NCI-H1417 (cell line): Measurements from ENCODE around the gene HYAL2.

Experiments used
- DNase-seq, 3 experiments: peaks; one replicate each; lab custom pipeline; 2025; lab: John Stamatoyannopoulos, UW

Gene HYAL2

GRCh38 chr3:50350527-50351322 is 28.2 kb upstream of the HYAL2 start, which contains the start of the genes CYB561D2 and NPRL2:
Gene CYB561D2, plus strand, starts transcription at chr3:50350862. Its CDS starts 572 bp downstream, at chr3:50351434.
Gene NPRL2, minus strand, starts transcription at chr3:50350775. Its CDS starts 123 bp downstream, at chr3:50350652.
- DNase-seq = peak; percentile 90 to 94 (median 92)

GRCh38 chr3:50350213-50350526 is 27.6 kb upstream of the HYAL2 start:
- DNase-seq = no peak

GRCh38 chr3:50347187-50347813 is 24.8 kb upstream of the HYAL2 start:
- peak; percentile 48 to 85 (median 51) for DNase-seq

- peak; percentile 47 to 62 (median 55) for DNase-seq
Observed at GRCh38 chr3:50345586-50346234, 23.2 kb upstream of the HYAL2 start, which contains the start of gene ZMYND10. Gene ZMYND10, minus strand, starts transcription at chr3:50345732. Its CDS starts 153 bp downstream, at chr3:50345579.

- no peak for DNase-seq
Observed at GRCh38 chr3:50345008-50345407, 22.5 kb upstream of the HYAL2 start.

- no peak for DNase-seq
Observed at GRCh38 chr3:50342813-50343633, 20.5 kb upstream of the HYAL2 start.

GRCh38 chr3:50341996-50342650 is 19.6 kb upstream of the HYAL2 start:
- no peak for DNase-seq

GRCh38 chr3:50341537-50341936 is 19.0 kb upstream of the HYAL2 start:
- DNase-seq = no peak

GRCh38 chr3:50340448-50341329 is 18.1 kb upstream of the HYAL2 start, which contains the start of gene RASSF1:
Gene RASSF1, minus strand, starts transcription at chr3:50340836. Its CDS starts 31 bp downstream, at chr3:50340805.
- DNase-seq = no peak

GRCh38 chr3:50340147-50340447 is 17.6 kb upstream of the HYAL2 start:
- no peak for DNase-seq

GRCh38 chr3:50339485-50340146 is 17.1 kb upstream of the HYAL2 start:
- no peak for DNase-seq

GRCh38 chr3:50338965-50339364 is 16.4 kb upstream of the HYAL2 start:
- no peak for DNase-seq

GRCh38 chr3:50337175-50337861 is 14.8 kb upstream of the HYAL2 start:
- DNase-seq = peak; percentile 93 to 98 (median 95)

GRCh38 chr3:50336452-50337174 is 14.1 kb upstream of the HYAL2 start:
- peak in 1 of 3 experiments; percentile 49 for DNase-seq

- no peak for DNase-seq
Observed at GRCh38 chr3:50334339-50335075, 12.0 kb upstream of the HYAL2 start.

GRCh38 chr3:50333744-50334328 is 11.3 kb upstream of the HYAL2 start:
- DNase-seq = no peak

- DNase-seq = no peak
Observed at GRCh38 chr3:50331364-50331907, 8.9 kb upstream of the HYAL2 start.
